OCI-LY7 (cell line): ENCODE measurements around the gene SNHG17.

Experiments
- CTCF ChIP-seq: fragments of 200-600 bp; sonication (generic); conservative IDR thresholded peaks from 2 replicates; pipeline ENCODE4 v1.5.1; 2014; ENCODE audit warnings: mild to moderate bottlenecking, antibody characterized with exemption, low read length, moderate library complexity, mixed read lengths
- EZH2phosphoT487 ChIP-seq: fragments of 200-600 bp; sonication (generic); IDR thresholded peaks from 2 replicates; pipeline ENCODE4 v1.6.1; 2018; ENCODE audit warnings: low read depth, borderline replicate concordance, mild to moderate bottlenecking, mixed run types, antibody characterized with exemption, low read length, moderate library complexity, mixed read lengths

- TF ChIP-seq CTCF, result no peak
- TF ChIP-seq EZH2phosphoT487, result no peak
Observed at GRCh38 chr20:38373231-38373867, 61.8 kb downstream of the SNHG17 start.
